WTC11 (cell line): ENCODE data around the gene SYMPK. TPM values are rescaled to one million over a fixed set of nuclear protein-coding genes. Genes with fewer than 3 reads are reported as not detected.

Source experiments
- ATAC-seq: fragments of 200-7000 bp; cut with Tn5 transposase; 2 replicates; pipeline ENCODE4 v1.10.0; 2021; ENCODE audit warnings: mild to moderate bottlenecking, moderate library complexity
- CTCF ChIA-PET: fragments of 300-600 bp; sonication (Branson Sonifier 250); formaldehyde crosslinking; loops from one replicate; lab custom pipeline; 2021; ENCODE audit warnings: antibody characterized with exemption; lab: Charles Lee
- POLR2A ChIA-PET: fragments of 350-600 bp; sonication (Branson Sonifier 250); formaldehyde crosslinking; loops from one replicate; lab custom pipeline; 2021; ENCODE audit warnings: antibody characterized with exemption; lab: Charles Lee
- DNase-seq: peaks from one replicate; pipeline ENCODE4 v3.0.0; 2021; ENCODE audit warnings: low spot score
- H3K27ac Mint-ChIP-seq: 2 replicates; pipeline ENCODE4 v1.8.0; 2021; ENCODE audit warnings: mixed read lengths
- H3K27me3 Mint-ChIP-seq: 2 replicates; pipeline ENCODE4 v1.8.0; 2021; ENCODE audit warnings: low read depth, mild to moderate bottlenecking, moderate library complexity, mixed read lengths
- H3K36me3 Mint-ChIP-seq: 2 replicates; pipeline ENCODE4 v1.8.0; 2021; ENCODE audit warnings: mixed read lengths
- H3K4me1 Mint-ChIP-seq: 2 replicates; pipeline ENCODE4 v1.8.0; 2022; ENCODE audit warnings: mixed read lengths
- H3K4me3 Mint-ChIP-seq: 2 replicates; pipeline ENCODE4 v1.8.0; 2021; ENCODE audit warnings: mild to moderate bottlenecking, moderate library complexity, mixed read lengths
- H3K9me3 Mint-ChIP-seq: 2 replicates; pipeline ENCODE4 v1.8.0; 2021; ENCODE audit warnings: mixed read lengths
- ATF1 ChIP-seq: sonication (generic); formaldehyde crosslinking; IDR thresholded peaks from 2 replicates; pipeline ENCODE4 v1.8.1; 2023; ENCODE audit warnings: mild to moderate bottlenecking, moderate library complexity, missing genetic modification reagents
- CREB1 ChIP-seq: sonication (generic); formaldehyde crosslinking; IDR thresholded peaks from 2 replicates; pipeline ENCODE4 v1.8.0; 2023; ENCODE audit warnings: mild to moderate bottlenecking, missing genetic modification reagents
- CREM ChIP-seq: sonication (generic); formaldehyde crosslinking; IDR thresholded peaks from 2 replicates; pipeline ENCODE4 v1.8.1; 2022; ENCODE audit warnings: mild to moderate bottlenecking, missing genetic modification reagents, moderate library complexity
- EMX1 ChIP-seq: fragments of 250-450 bp; sonication (Bioruptor Pico); IDR thresholded peaks from 2 replicates; pipeline ENCODE4 v1.8.0; 2021; ENCODE audit warnings: mild to moderate bottlenecking
- ERG ChIP-seq: fragments of 250-450 bp; sonication (Bioruptor Pico); IDR thresholded peaks from 2 replicates; pipeline ENCODE4 v1.8.0; 2021; ENCODE audit warnings: mild to moderate bottlenecking
- ETV6 ChIP-seq: sonication (generic); formaldehyde crosslinking; IDR thresholded peaks from 2 replicates; pipeline ENCODE4 v1.8.1; 2022; ENCODE audit warnings: mild to moderate bottlenecking, missing genetic modification reagents
- FOXK1 ChIP-seq: sonication (generic); formaldehyde crosslinking; IDR thresholded peaks from 2 replicates; pipeline ENCODE4 v1.8.0; 2022; ENCODE audit warnings: mild to moderate bottlenecking, moderate library complexity, missing genetic modification reagents
- FOXP4 ChIP-seq: sonication (generic); formaldehyde crosslinking; IDR thresholded peaks from 2 replicates; pipeline ENCODE4 v1.8.0; 2022; ENCODE audit warnings: mild to moderate bottlenecking, missing genetic modification reagents
- MLX ChIP-seq: sonication (generic); formaldehyde crosslinking; IDR thresholded peaks from 2 replicates; pipeline ENCODE4 v1.8.1; 2023; ENCODE audit warnings: mild to moderate bottlenecking, missing genetic modification reagents, moderate library complexity
- NFYB ChIP-seq: sonication (generic); formaldehyde crosslinking; conservative IDR thresholded peaks from 2 replicates; pipeline ENCODE4 v1.8.0; 2022; ENCODE audit warnings: low read depth, missing genetic modification reagents
- PRRX2 ChIP-seq: fragments of 250-450 bp; sonication (Bioruptor Pico); IDR thresholded peaks from 2 replicates; pipeline ENCODE4 v1.8.0; 2021; ENCODE audit warnings: mild to moderate bottlenecking
- RORB ChIP-seq: fragments of 250-450 bp; sonication (Bioruptor Pico); IDR thresholded peaks from 2 replicates; pipeline ENCODE4 v1.9.0; 2021; ENCODE audit warnings: mild to moderate bottlenecking
- TCF7 ChIP-seq: sonication (generic); formaldehyde crosslinking; IDR thresholded peaks from 2 replicates; pipeline ENCODE4 v1.8.0; 2022; ENCODE audit warnings: mild to moderate bottlenecking, low read depth, missing genetic modification reagents, moderate library complexity
- ZBTB21 ChIP-seq: sonication (generic); formaldehyde crosslinking; IDR thresholded peaks from 2 replicates; pipeline ENCODE4 v1.8.1; 2023; ENCODE audit warnings: mild to moderate bottlenecking, missing genetic modification reagents, borderline replicate concordance
- ZNF138 ChIP-seq: sonication (generic); formaldehyde crosslinking; conservative IDR thresholded peaks from 2 replicates; pipeline ENCODE4 v1.8.1; 2022; ENCODE audit warnings: mild to moderate bottlenecking, moderate library complexity, missing genetic modification reagents
- ZNF263 ChIP-seq: sonication (generic); formaldehyde crosslinking; IDR thresholded peaks from 2 replicates; pipeline ENCODE4 v1.8.1; 2022; ENCODE audit warnings: low read depth, mild to moderate bottlenecking, moderate library complexity, missing genetic modification reagents
- ZNF281 ChIP-seq: sonication (generic); formaldehyde crosslinking; IDR thresholded peaks from 2 replicates; pipeline ENCODE4 v1.8.0; 2023; ENCODE audit warnings: mild to moderate bottlenecking, missing genetic modification reagents
- ZNF512 ChIP-seq: sonication (generic); formaldehyde crosslinking; IDR thresholded peaks from 2 replicates; pipeline ENCODE4 v1.8.1; 2022; ENCODE audit warnings: missing genetic modification reagents, borderline replicate concordance
- total RNA-seq: library from RNA; stranded (reverse); gene quantifications from 3 replicates; pipeline ENCODE4 v1.2.3, GENCODE V29; 2021
- TF ChIP-seq, protein P1 (sequence below): sonication (generic); formaldehyde crosslinking; conservative IDR thresholded peaks from 2 replicates; pipeline ENCODE4 v1.8.1; 2022; ENCODE audit warnings: mild to moderate bottlenecking, missing genetic modification reagents
- TF ChIP-seq, protein P2 (sequence below): fragments of 250-450 bp; sonication (Bioruptor Pico); conservative IDR thresholded peaks from 2 replicates; pipeline ENCODE4 v1.9.0; 2021; ENCODE audit warnings: mild to moderate bottlenecking
- TF ChIP-seq, protein P3 (sequence below): sonication (generic); formaldehyde crosslinking; IDR thresholded peaks from 2 replicates; pipeline ENCODE4 v1.8.0; 2022; ENCODE audit warnings: mild to moderate bottlenecking, missing genetic modification reagents

SYMPK gene
- total RNA-seq, 1 experiment from 2014 or later: 106 TPM

DNA sequence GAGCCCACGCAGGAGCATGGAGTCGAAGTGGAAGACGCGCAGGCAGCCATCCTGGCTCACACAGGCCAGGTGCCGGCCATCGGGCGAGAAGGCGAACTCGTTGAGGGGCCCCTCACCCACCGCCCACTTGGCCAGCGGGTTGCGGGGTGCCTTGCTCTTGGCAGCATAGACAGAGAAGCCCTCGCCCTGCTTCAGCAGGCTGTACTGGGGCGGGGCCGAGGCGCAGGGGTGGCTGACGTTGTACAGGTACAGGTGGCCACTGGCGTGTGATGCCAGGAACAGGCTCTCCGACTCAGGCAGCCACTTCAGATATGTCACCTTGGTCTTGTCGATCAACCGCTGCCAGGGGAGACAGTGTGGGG lies 76.4 kb downstream of the SYMPK start (continued):
- TF ChIP-seq ETV6 (CRISPR knock-in tag) (no peak), CREM (CRISPR knock-in tag) (no peak)

- H3K9me3 Mint-ChIP-seq: no peaks in the 10 kb centered on the region
- H3K27ac Mint-ChIP-seq: no peak overlapping the region
- ChIA-PET POLR2A (no interaction called here), CTCF (no interaction called here)
- TF ChIP-seq RORB (CRISPR knock-in tag): no peak
- no peak for TF ChIP-seq ZNF263 (CRISPR knock-in tag)
- no peak for TF ChIP-seq ZNF281 (CRISPR knock-in tag)
- TF ChIP-seq FOXP4 (CRISPR knock-in tag): no peak
- TF ChIP-seq ERG (CRISPR knock-in tag): no peak
- TF ChIP-seq, protein P1, sequence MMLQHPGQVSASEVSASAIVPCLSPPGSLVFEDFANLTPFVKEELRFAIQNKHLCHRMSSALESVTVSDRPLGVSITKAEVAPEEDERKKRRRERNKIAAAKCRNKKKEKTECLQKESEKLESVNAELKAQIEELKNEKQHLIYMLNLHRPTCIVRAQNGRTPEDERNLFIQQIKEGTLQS (CRISPR knock-in tag): no peak
- TF ChIP-seq, protein P2, sequence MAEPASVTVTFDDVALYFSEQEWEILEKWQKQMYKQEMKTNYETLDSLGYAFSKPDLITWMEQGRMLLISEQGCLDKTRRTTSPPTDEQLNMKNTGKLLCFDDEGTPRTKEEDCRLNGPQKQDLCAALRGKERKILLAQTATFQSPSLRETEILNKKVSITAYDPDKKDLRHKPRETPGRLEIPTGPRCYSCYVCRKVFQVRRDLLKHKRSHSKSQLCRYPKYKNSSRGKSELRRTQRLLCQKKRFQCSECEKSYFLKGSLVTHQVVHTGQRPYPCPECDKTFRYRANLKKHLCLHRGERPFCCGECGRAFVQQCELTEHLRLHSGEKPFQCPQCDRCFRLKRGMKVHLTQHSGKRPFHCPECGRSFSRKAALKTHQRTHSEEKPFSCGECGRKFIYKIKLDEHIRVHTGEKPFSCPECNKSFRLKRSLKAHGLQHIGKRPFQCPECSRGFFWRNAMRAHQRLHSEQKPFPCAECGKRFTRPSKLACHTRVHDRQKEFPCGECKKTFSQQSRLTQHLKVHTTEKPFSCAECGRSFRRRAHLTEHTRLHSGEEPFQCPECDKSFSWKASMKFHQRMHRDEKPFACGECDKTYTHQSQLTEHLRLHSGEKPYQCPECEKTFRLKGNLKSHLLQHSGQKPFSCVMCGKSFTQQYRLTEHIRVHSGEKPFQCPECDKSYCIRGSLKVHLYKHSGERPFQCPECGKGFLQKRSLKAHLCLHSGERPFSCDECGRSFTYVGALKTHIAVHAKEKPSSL: no peak
- no peak for TF ChIP-seq EMX1 (CRISPR knock-in tag)
- TF ChIP-seq PRRX2 (CRISPR knock-in tag): no peak
- H3K36me3 Mint-ChIP-seq: peaks cover 32% of the 10 kb centered on the region
- ATAC-seq: no peak
- peaks cover 15% of the 10 kb centered on the region for H3K4me1 Mint-ChIP-seq
- H3K4me3 Mint-ChIP-seq: no peak overlapping the region
- DNase-seq: no peak
- peaks cover 14% of the 10 kb centered on the region for H3K27me3 Mint-ChIP-seq
Measured at GRCh38 chr19:45785781-45786532, 77.0 kb downstream of the SYMPK start.

- ATAC-seq: no peak
- Mint-ChIP-seq H3K36me3 (peaks cover 32% of the 10 kb centered on the region), H3K4me3 (no peak overlapping the region), H3K9me3 (no peaks in the 10 kb centered on the region), H3K27ac (no peak overlapping the region), H3K4me1 (peaks cover 19% of the 10 kb centered on the region), H3K27me3 (peaks cover 21% of the 10 kb centered on the region)
- no peak for TF ChIP-seq TCF7 (CRISPR knock-in tag)
- no peak for TF ChIP-seq RORB (CRISPR knock-in tag)
- no peak for TF ChIP-seq ZBTB21 (CRISPR knock-in tag)
- TF ChIP-seq NFYB (CRISPR knock-in tag): no peak
- no peak for TF ChIP-seq MLX
- no peak for TF ChIP-seq CREB1 (CRISPR knock-in tag)
- TF ChIP-seq, protein P3, sequence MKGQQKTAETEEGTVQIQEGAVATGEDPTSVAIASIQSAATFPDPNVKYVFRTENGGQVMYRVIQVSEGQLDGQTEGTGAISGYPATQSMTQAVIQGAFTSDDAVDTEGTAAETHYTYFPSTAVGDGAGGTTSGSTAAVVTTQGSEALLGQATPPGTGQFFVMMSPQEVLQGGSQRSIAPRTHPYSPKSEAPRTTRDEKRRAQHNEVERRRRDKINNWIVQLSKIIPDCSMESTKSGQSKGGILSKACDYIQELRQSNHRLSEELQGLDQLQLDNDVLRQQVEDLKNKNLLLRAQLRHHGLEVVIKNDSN: no peak
- TF ChIP-seq ATF1 (CRISPR knock-in tag): no peak
- no peak for TF ChIP-seq ZNF512 (CRISPR knock-in tag)
- TF ChIP-seq ZNF138 (CRISPR knock-in tag): no peak
- no peak for TF ChIP-seq FOXK1
- ChIA-PET CTCF (no interaction called here), POLR2A (no interaction called here)
- no peak for DNase-seq
Measured at GRCh38 chr19:45785097-45785496, 77.8 kb downstream of the SYMPK start.
